HG02840 (cell line): ENCODE measurements around the gene CMC1.
A peak's percentile ranks its signal among the peaks of the same experiment; 100 is the strongest.

ENCODE experiments used
- ATAC-seq: cut with Tn5 transposase; IDR thresholded peaks from one replicate; pipeline ENCODE4 v1.9.1; 2021; ENCODE audit warnings: mild to moderate bottlenecking, moderate library complexity, moderate number of reproducible peaks; ENCODE audit not compliant: unreplicated experiment, low FRiP score

Gene CMC1

GRCh38 chr3:28348629-28349468 lies 107.4 kb downstream of the CMC1 start, which contains the start of the genes AZI2 and ZCWPW2:
Gene AZI2, minus strand, starts transcription at chr3:28348824. Its CDS starts 8,207 bp downstream, at chr3:28340617.
Gene ZCWPW2, plus strand, starts transcription at chr3:28348721. Its CDS starts 64,348 bp downstream, at chr3:28413069.
- ATAC-seq, result peak; percentile 92

- no peak for ATAC-seq
Observed at GRCh38 chr3:28349469-28350000, 108.1 kb downstream of the CMC1 start.
